Body of pancreas (tissue), 4 donors: ENCODE data around the gene IL4I1. TPM values are rescaled to one million over a fixed set of nuclear protein-coding genes. Genes with fewer than 3 reads are reported as not detected.

ENCODE experiments used
- ATAC-seq: fragments of 150-250 bp; one replicate; pipeline ENCODE4 v1.9.1; 2016
- DNase-seq, 4 donors: peaks; one replicate each; pipeline ENCODE4 v3.0.0-alpha.2; 2019
- H3K27ac ChIP-seq, 4 donors: fragments of 200-600 bp; sonication (generic); 1 replicate in 3 of 4; 2 replicates in 1 of 4; pipeline versions ENCODE4 v1.5.1 to v1.6.1; 2016 to 2019; ENCODE audit warnings: mild to moderate bottlenecking in 1 of 4, mixed read lengths in 1 of 4, moderate library complexity in 1 of 4
- H3K27me3 ChIP-seq, 2 donors: fragments of 200-600 bp; sonication (generic); one replicate each; pipeline ENCODE4 v1.6.0; 2016; ENCODE audit warnings: mild to moderate bottlenecking in 1 of 2
- H3K36me3 ChIP-seq, 2 donors: fragments of 200-600 bp; sonication (generic); replicated peaks in 1 of 2; 2 replicates each; pipeline ENCODE4 v1.5.1; 2016; ENCODE audit warnings: low read depth in 2 of 2; ENCODE audit not compliant: insufficient read depth in 1 of 2
- H3K4me1 ChIP-seq: fragments of 200-600 bp; sonication (generic); one replicate; pipeline ENCODE4 v1.6.0; 2016
- H3K4me3 ChIP-seq, 2 donors: fragments of 200-600 bp; sonication (generic); 1 replicate in 1 of 2; 2 replicates in 1 of 2; pipeline ENCODE4 v1.5.1; 2016 to 2019
- H3K9me3 ChIP-seq, 3 donors: fragments of 200-600 bp; sonication (generic); 1 replicate in 2 of 3; 2 replicates in 1 of 3; pipeline ENCODE4 v1.5.1; 2016
- CTCF ChIP-seq, 7 experiments: fragments of 450-650 bp in 4 of 7; fragments of 200-600 bp in 3 of 7; sonication (generic) in 3 of 7; IDR thresholded peaks; one replicate each; pipeline ENCODE4 v1.5.1; 2016 to 2019; ENCODE audit warnings: antibody characterized with exemption in 7 of 7
- POLR2A ChIP-seq, 3 donors: fragments of 450-650 bp; IDR thresholded peaks; one replicate each; pipeline ENCODE4 v1.6.1; 2016; ENCODE audit warnings: antibody characterized with exemption in 3 of 3, mild to moderate bottlenecking in 2 of 3
- WGBS, 2 donors: methylation state at CpG; one replicate each; pipeline ENCODE4 v1.1.5; 2017; 5-methylcytosine and 5-hydroxymethylcytosine counted together
- intact Hi-C: fragments of 100-400 bp; cut with DNase I; formaldehyde crosslinking; loops from one replicate; pipeline ENCODE4 v1.15.1; 2023
- total RNA-seq, 2 donors: library from RNA; depleted of rRNA; stranded (reverse); fragments of >200 nt; gene quantifications; one replicate each; pipeline ENCODE4 v1.1.0, GENCODE V29; 2016

Gene IL4I1
- total RNA-seq, 2 donors from 2014 or later, result 0.52 TPM; not detected in 1

- Histone ChIP-seq H3K27ac (peak overlapping the region; percentile 72 to 93 (median 82)), H3K36me3 (no peaks in the 10 kb centered on the region), H3K27me3 (no peaks in the 10 kb centered on the region), H3K4me3 (no peak overlapping the region), H3K4me1 (peaks cover 59% of the 10 kb centered on the region), H3K9me3 (no peaks in the 10 kb centered on the region)
- ATAC-seq (no peak), DNase-seq (no peak)
- TF ChIP-seq CTCF (IDR thresholded peaks at IDR 0.05) (no peak), POLR2A (IDR thresholded peaks at IDR 0.05) (no peak)
- WGBS, 2 donors, result 72 to 79% methylated on average over 11 to 15 of the region's 15 CpGs
- intact Hi-C loops, result no loop called here
Measured at GRCh38 chr19:49870309-49870901, 26.3 kb downstream of the IL4I1 start.

GRCh38 chr19:49869484-49870308 is 27.0 kb downstream of the IL4I1 start:
- Histone ChIP-seq H3K27ac (peak overlapping the region; percentile 72 to 93 (median 83)), H3K9me3 (no peaks in the 10 kb centered on the region), H3K27me3 (no peaks in the 10 kb centered on the region), H3K4me1 (peaks cover 59% of the 10 kb centered on the region), H3K36me3 (no peaks in the 10 kb centered on the region), H3K4me3 (peak overlapping the region; percentile 28 to 40)
- 0% methylated on average over 18 to 47 of the region's 67 CpGs for WGBS, 2 donors
- intact Hi-C loops, result no loop called here
- peak in 4 of 7 experiments; percentile 31 to 46 (median 37) for TF ChIP-seq CTCF (IDR thresholded peaks at IDR 0.05)
- peak; percentile 31 to 78 (median 68) for TF ChIP-seq POLR2A (IDR thresholded peaks at IDR 0.05)
- ATAC-seq (peak; percentile 86), DNase-seq (peak; percentile 96 to 99 (median 97))

DNA sequence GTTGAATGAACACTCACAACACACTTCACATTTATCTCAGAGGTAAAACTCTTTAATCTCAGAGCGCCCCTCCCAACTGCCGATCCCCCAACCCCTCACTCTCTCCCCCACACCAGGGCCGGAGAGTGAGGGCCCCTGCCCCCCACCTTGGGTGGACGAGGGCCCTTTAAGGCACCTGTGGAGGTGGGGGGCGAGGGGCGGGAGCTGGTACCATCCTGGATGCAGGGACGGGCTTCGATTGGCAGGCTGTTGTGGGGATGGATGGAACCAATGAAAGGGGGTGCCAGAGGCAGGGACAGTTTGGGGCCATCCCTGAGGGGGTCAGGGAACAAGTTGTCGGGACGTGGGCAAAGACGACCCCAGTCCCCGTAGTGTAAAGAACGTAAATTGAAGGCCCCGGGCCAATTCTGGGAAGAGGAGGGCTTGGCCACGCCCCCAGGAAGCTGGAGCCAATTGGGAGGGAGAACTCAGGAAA is 27.6 kb downstream of the IL4I1 start:
- H3K4me1 ChIP-seq, result peaks cover 53% of the 10 kb centered on the region
- no peaks in the 10 kb centered on the region for H3K36me3 ChIP-seq
- intact Hi-C loops, result no loop called here
- 1% methylated on average over 15 of the region's 15 CpGs for WGBS, 2 donors
- no peak overlapping the region for H3K4me3 ChIP-seq
- TF ChIP-seq POLR2A (IDR thresholded peaks at IDR 0.05) (no peak), CTCF (IDR thresholded peaks at IDR 0.05) (no peak)
- no peaks in the 10 kb centered on the region for H3K27me3 ChIP-seq
- peak overlapping the region; percentile 70 to 93 (median 84) for H3K27ac ChIP-seq
- DNase-seq (no peak), ATAC-seq (peak; percentile 3)
- H3K9me3 ChIP-seq, result no peaks in the 10 kb centered on the region

DNA sequence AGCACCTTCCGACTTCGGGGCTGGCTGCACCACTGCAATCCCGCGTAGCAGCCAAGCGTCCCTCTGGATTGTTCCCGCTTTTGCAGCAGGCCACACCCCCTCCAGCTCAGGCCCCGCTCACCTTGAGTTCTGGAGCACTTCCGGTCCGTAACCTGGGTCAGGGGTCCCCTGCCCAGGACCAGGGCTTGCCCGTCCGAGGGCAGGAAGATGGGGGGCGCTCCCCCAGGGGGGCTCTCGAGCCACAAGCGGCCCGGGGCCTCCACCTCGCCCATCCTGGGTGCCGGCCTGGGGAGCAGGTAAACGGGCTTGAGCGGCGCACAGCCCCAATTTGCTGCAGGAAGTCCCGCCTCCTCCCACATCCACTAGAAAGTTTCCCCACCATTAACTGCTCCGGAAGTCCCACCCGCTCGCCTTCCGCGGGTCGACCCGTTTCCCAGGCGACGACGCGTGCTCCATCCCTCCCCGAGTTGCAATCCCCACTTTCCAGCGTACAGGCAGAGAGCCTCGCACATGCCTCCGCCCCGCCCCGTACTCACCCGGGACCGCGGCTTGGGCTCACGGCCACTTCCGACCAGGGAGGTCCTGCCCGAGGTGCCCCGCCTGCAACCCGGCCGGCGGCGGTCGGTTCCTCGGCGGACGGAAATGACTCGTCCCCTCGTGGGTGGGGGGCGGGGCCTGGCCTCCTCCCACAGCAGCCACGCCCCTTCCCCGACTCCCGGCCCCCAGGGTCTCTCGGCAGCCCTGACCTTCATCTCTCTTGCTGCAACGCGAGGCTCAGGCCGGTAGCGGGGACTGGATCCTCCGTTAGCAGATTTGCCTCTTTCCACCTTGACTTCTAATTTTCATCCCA is 29.5 kb downstream of the IL4I1 start, which contains the start of gene PNKP:
TSS of gene PNKP (minus strand) at position 644 of the 850 bp plus-strand sequence. CDS start at position 272, 372 bp downstream.
- peak; percentile 37 to 79 (median 76) for TF ChIP-seq POLR2A (IDR thresholded peaks at IDR 0.05)
- no peak for TF ChIP-seq CTCF (IDR thresholded peaks at IDR 0.05)
- WGBS, 2 donors, result 0 to 1% methylated on average over 37 to 65 of the region's 65 CpGs
- H3K36me3 ChIP-seq, result peaks cover 0 to 4% of the 10 kb centered on the region in 2 donors
- intact Hi-C loops, result no loop called here
- peaks cover 53% of the 10 kb centered on the region for H3K4me1 ChIP-seq
- H3K27me3 ChIP-seq, result no peaks in the 10 kb centered on the region
- ATAC-seq, result peak; percentile 48
- peak within 1 kb of the TSS; percentile 62 to 77 for H3K4me3 ChIP-seq
- no peaks in the 10 kb centered on the region for H3K9me3 ChIP-seq
- peak within 1 kb of the TSS; percentile 75 to 93 (median 90) for H3K27ac ChIP-seq
- peak; percentile 80 to 90 (median 87) for DNase-seq
